ENCODE data around the gene FAM163B.

Gene FAM163B

DNA sequence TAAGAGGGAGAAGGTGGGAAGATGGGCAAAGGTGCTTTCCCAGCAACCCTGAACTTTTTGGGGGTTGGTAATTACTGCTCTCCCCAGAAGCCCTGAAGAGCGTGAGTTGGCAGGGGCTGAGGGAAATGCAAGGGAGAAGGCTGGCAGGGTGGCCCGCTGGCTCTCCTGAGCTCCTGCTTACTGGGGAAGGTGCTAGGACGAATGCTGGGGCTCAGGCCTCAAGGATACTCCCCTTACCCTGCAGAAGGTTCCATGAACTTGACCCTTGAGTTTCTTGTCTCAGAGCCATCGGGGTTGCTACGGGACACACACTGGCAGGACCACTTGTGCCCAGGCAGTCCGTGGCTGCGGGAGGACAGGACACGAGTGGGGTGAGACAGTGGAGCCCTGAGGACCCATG, 1.2 kb downstream of the FAM163B start:
- H3K79me2 ChIP-seq (ENCODE audit: control insufficient read depth, low read length): no peaks in the 10 kb centered on the region
- H3K4me2 ChIP-seq (ENCODE audit: low read length): no peak overlapping the region
- H3K36me3 ChIP-seq (ENCODE audit: control insufficient read depth, low read length): no peaks in the 10 kb centered on the region
- peaks cover 33% of the 10 kb centered on the region for H3K27me3 ChIP-seq (ENCODE audit: control insufficient read depth, low read length)
- H3F3A ChIP-seq (ENCODE audit: control insufficient read depth, insufficient read depth): no peaks in the 10 kb centered on the region
- peaks cover 13% of the 10 kb centered on the region for H3K4me1 ChIP-seq (ENCODE audit: control insufficient read depth, low read length)
- TF ChIP-seq EZH2phosphoT487 (IDR thresholded peaks at IDR 0.05; ENCODE audit: borderline replicate concordance, low read length): no peak
- TF ChIP-seq, protein P1, sequence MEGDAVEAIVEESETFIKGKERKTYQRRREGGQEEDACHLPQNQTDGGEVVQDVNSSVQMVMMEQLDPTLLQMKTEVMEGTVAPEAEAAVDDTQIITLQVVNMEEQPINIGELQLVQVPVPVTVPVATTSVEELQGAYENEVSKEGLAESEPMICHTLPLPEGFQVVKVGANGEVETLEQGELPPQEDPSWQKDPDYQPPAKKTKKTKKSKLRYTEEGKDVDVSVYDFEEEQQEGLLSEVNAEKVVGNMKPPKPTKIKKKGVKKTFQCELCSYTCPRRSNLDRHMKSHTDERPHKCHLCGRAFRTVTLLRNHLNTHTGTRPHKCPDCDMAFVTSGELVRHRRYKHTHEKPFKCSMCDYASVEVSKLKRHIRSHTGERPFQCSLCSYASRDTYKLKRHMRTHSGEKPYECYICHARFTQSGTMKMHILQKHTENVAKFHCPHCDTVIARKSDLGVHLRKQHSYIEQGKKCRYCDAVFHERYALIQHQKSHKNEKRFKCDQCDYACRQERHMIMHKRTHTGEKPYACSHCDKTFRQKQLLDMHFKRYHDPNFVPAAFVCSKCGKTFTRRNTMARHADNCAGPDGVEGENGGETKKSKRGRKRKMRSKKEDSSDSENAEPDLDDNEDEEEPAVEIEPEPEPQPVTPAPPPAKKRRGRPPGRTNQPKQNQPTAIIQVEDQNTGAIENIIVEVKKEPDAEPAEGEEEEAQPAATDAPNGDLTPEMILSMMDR (IDR thresholded peaks at IDR 0.05; ENCODE audit: low read depth, low read length, poor library complexity, severe bottlenecking): no peak
- no peaks in the 10 kb centered on the region for H3K9me2 ChIP-seq (replicated peaks; ENCODE audit: control insufficient read depth, low read length)
- no peaks in the 10 kb centered on the region for H4K20me1 ChIP-seq (ENCODE audit: control insufficient read depth, insufficient read depth, low read depth, low read length)
- H3K9me3 ChIP-seq (ENCODE audit: control insufficient read depth, insufficient read depth, low read length): no peaks in the 10 kb centered on the region
- H3K27ac ChIP-seq (ENCODE audit: low read depth, low read length): no peak overlapping the region
- H3K4me3 ChIP-seq (ENCODE audit: low read length): no peak overlapping the region

DNA sequence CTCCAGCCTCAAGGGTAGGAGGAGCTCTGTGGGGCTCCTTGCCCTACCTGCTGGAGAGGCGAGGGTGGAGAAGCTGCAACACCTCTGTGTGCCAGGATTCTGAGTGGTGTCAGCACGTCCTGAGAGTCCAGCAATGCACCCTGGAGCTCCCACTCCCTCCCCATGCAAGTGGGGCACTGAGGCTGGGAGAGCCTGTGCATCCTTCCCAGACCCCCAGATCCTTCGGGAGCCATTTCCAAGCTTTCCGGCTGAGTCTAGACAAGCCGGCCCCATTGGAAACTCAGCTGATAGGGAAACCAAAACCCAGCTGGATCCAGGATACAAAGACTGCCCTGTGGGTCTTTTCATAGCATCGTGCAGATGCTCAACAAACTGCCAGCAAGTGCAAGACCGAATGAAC, 1.8 kb downstream of the FAM163B start:
- no peaks in the 10 kb centered on the region for H3K79me2 ChIP-seq (ENCODE audit: control insufficient read depth, low read length)
- H3K4me2 ChIP-seq (ENCODE audit: low read length): no peak overlapping the region
- no peaks in the 10 kb centered on the region for H3K9me3 ChIP-seq (ENCODE audit: control insufficient read depth, insufficient read depth, low read length)
- H3F3A ChIP-seq (ENCODE audit: control insufficient read depth, insufficient read depth): no peaks in the 10 kb centered on the region
- no peaks in the 10 kb centered on the region for H4K20me1 ChIP-seq (ENCODE audit: control insufficient read depth, insufficient read depth, low read depth, low read length)
- TF ChIP-seq EZH2phosphoT487 (IDR thresholded peaks at IDR 0.05; ENCODE audit: borderline replicate concordance, low read length): no peak
- TF ChIP-seq, protein P1 (IDR thresholded peaks at IDR 0.05; ENCODE audit: low read depth, low read length, poor library complexity, severe bottlenecking): no peak
- no peaks in the 10 kb centered on the region for H3K9me2 ChIP-seq (replicated peaks; ENCODE audit: control insufficient read depth, low read length)
- H3K4me1 ChIP-seq (ENCODE audit: control insufficient read depth, low read length): peaks cover 13% of the 10 kb centered on the region
- H3K36me3 ChIP-seq (ENCODE audit: control insufficient read depth, low read length): no peaks in the 10 kb centered on the region
- no peak overlapping the region for H3K4me3 ChIP-seq (ENCODE audit: low read length)
- no peak overlapping the region for H3K27ac ChIP-seq (ENCODE audit: low read depth, low read length)
- peaks cover 27% of the 10 kb centered on the region for H3K27me3 ChIP-seq (ENCODE audit: control insufficient read depth, low read length)

- Histone ChIP-seq H4K20me1 (ENCODE audit: control insufficient read depth, insufficient read depth, low read depth, low read length) (no peaks in the 10 kb centered on the region), H3K4me1 (ENCODE audit: control insufficient read depth, low read length) (peaks cover 13% of the 10 kb centered on the region), H3K79me2 (ENCODE audit: control insufficient read depth, low read length) (no peaks in the 10 kb centered on the region), H3F3A (ENCODE audit: control insufficient read depth, insufficient read depth) (no peaks in the 10 kb centered on the region), H3K9me2 (replicated peaks; ENCODE audit: control insufficient read depth, low read length) (no peaks in the 10 kb centered on the region), H3K27ac (ENCODE audit: low read depth, low read length) (no peak overlapping the region), H3K4me3 (ENCODE audit: low read length) (no peak overlapping the region), H3K4me2 (ENCODE audit: low read length) (no peak overlapping the region), H3K27me3 (ENCODE audit: control insufficient read depth, low read length) (peaks cover 23% of the 10 kb centered on the region), H3K9me3 (ENCODE audit: control insufficient read depth, insufficient read depth, low read length) (no peaks in the 10 kb centered on the region), H3K36me3 (ENCODE audit: control insufficient read depth, low read length) (no peaks in the 10 kb centered on the region)
- TF ChIP-seq, protein P1 (IDR thresholded peaks at IDR 0.05; ENCODE audit: low read depth, low read length, poor library complexity, severe bottlenecking): no peak
- TF ChIP-seq EZH2phosphoT487 (IDR thresholded peaks at IDR 0.05; ENCODE audit: borderline replicate concordance, low read length): no peak
Measured at GRCh38 chr9:133606708-133607025, 2.5 kb downstream of the FAM163B start.

All from DOHH2 (cell line).